HL-60 (cell line): ENCODE data around the gene AKAP6.

ENCODE experiments used
- CTCF ChIP-seq: IDR thresholded peaks from one replicate; pipeline ENCODE4 v1.5.1; 2011; ENCODE audit warnings: low read length, control low read depth, inconsistent platforms; ENCODE audit not compliant: insufficient read depth
- POLR2AphosphoS5 ChIP-seq: IDR thresholded peaks from 2 replicates; pipeline ENCODE4 v1.6.1; 2012; ENCODE audit warnings: low read depth
- SPI1 ChIP-seq: IDR thresholded peaks from 2 replicates; pipeline ENCODE4 v1.6.1; 2012; ENCODE audit warnings: low read depth, mild to moderate bottlenecking, borderline replicate concordance

- TF ChIP-seq POLR2AphosphoS5 (no peak), CTCF (no peak), SPI1 (no peak)
These were observed 491.6 kb downstream of the AKAP6 start for GRCh38 chr14:32820682-32821081.
